Keratinocyte (primary cell): ENCODE results near the gene TFB1M.

ENCODE experiments used
- CTCF ChIP-seq, 3 experiments: IDR thresholded peaks in 1 of 3; conservative IDR thresholded peaks in 1 of 3; optimal IDR thresholded peaks in 1 of 3; 2 replicates in 2 of 3; 3 replicates in 1 of 3; pipeline versions ENCODE3 to v1.5.1; 2011; ENCODE audit warnings: low read length in 3 of 3, mild to moderate bottlenecking in 3 of 3, moderate library complexity in 2 of 3, control low read depth in 1 of 3, inconsistent platforms in 1 of 3; ENCODE audit not compliant: insufficient read depth in 2 of 3; ENCODE audit errors: extremely low read depth in 1 of 3
- EZH2 ChIP-seq: IDR thresholded peaks from one replicate; pipeline ENCODE4 v1.6.1; 2012; ENCODE audit warnings: inconsistent platforms, mild to moderate bottlenecking, low read length, moderate library complexity

- TF ChIP-seq CTCF (optimal IDR thresholded peaks at IDR 0.05 in 1 of 3, IDR thresholded peaks at IDR 0.05 in 1 of 3, conservative IDR thresholded peaks at IDR 0.05 in 1 of 3; ENCODE audit: extremely low read depth in 1 of 3, insufficient read depth in 2 of 3, low read length in 3 of 3) (no peak), EZH2 (no peak)
Measured at GRCh38 chr6:155276638-155277037, 37.6 kb downstream of the TFB1M start.
